ENCODE data around the gene NUDT8. TPM values are rescaled to one million over a fixed set of nuclear protein-coding genes. Genes with fewer than 3 reads are reported as not detected.

NUDT8 gene
- total and polyA plus RNA-seq, 2 of the 8 experiments (the other 6 are each of a cell fraction or from before 2014, with no cell fraction given): 7.2 to 8.3 TPM

DNA sequence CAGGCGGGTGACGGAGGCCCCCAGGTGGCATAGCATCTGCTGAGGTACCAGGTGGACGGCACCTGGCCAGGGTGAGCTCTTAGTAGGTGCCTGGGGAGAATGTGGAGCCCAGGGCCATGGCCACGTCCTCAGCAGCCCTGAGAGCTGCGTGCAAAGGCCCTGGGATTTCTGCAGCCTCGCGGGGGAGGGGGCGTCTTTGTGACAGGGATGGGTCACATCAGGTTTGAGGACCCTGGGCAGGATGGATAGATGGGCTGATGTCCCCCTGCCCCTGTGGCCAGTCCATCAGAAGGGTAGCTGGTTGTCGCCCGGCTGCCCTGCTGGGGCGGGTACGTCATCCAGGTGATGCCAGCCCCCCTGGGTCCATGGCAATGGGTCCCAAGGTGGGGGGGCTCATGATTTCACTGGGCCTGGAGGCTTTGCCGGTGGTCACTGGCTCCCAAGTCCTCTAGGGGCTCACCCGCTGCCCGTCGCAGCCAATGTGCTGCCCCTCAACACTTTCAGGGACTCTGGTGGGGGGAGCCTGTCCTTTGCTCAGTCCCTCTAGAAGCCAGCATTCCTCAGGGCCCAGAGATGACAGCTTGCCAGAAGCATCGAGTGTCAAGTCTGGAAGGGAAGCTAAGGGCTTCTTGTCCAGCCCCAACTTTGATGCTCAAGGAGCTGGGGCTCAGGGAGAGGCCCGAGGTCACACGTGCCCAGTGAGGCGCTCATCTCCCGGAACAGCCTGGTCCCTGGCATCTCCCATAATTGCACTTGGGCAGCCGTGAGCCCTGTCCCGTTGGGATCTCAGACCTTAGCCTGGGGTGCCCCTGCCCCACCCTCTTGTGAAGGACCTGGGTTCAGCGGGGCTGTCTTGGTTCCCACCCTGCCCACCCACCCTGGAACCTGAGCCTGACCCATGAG lies 9.0 kb upstream of the NUDT8 start:
- 0 out of 2 replicates have a peak overlapping the region, but pooled peaks have one; percentile 27 for H2BK12ac ChIP-seq (ENCODE audit: low read depth, low read length)
- H4K20me1 ChIP-seq (replicated peaks in 1 of 2; ENCODE audit: control insufficient read depth in 1 of 2, insufficient read depth in 2 of 2, low read length in 2 of 2): no peaks in the 10 kb centered on the region
- no peak overlapping the region for H4K8ac ChIP-seq (ENCODE audit: extremely low read depth, insufficient read depth, low read length)
- H3K18ac ChIP-seq (ENCODE audit: extremely low read depth, low read length): no peak overlapping the region; the same call in 1 of the 2 replicates
- H3K79me1 ChIP-seq (ENCODE audit: low read depth, low read length): no peaks in the 10 kb centered on the region
- no peaks in the 10 kb centered on the region for H3K79me2 ChIP-seq (ENCODE audit: control insufficient read depth in 1 of 2, insufficient read depth in 2 of 2, low read length in 2 of 2)
- H2BK120ac ChIP-seq (replicated peaks; ENCODE audit: low read depth, low read length): no peak overlapping the region
- H2BK15ac ChIP-seq (ENCODE audit: low read length): no peak overlapping the region
- no peak overlapping the region for H3K27ac ChIP-seq (ENCODE audit: low read depth, low read length)
- H3K27me3 ChIP-seq (replicated peaks in 1 of 4; ENCODE audit: control insufficient read depth in 3 of 4, extremely low read depth in 1 of 4, insufficient read depth in 3 of 4, low read length in 3 of 4): peaks cover 8 to 28% (median 15%) of the 10 kb centered on the region in 4 experiments
- no peak overlapping the region for H3K4ac ChIP-seq (replicated peaks; ENCODE audit: insufficient read length, low read depth, low read length)
- no peak overlapping the region for H3K4me2 ChIP-seq (ENCODE audit: insufficient read depth in 1 of 2, low read depth in 2 of 2, low read length in 2 of 2)
- CTCF ChIA-PET (ENCODE audit: partially characterized antibody): interaction anchor here (0.7 to 4.8 kb wide), 17 partner anchors 9 to 162 kb away, joined by 3 to 36 read pairs (median 5); partner anchors contain the start of gene NUDT8
- no peak overlapping the region for H4K91ac ChIP-seq (replicated peaks; ENCODE audit: insufficient read length, low read length)
- no peak overlapping the region for H3K9ac ChIP-seq (replicated peaks in 1 of 4; ENCODE audit: extremely low read depth in 1 of 4, low read depth in 3 of 4, low read length in 3 of 4)
- H3K56ac ChIP-seq (replicated peaks; ENCODE audit: insufficient read length, low read depth, low read length): no peak overlapping the region
- H3K4me3 ChIP-seq (ENCODE audit: extremely low read depth in 1 of 4, insufficient read depth in 2 of 4, low read depth in 3 of 4, low read length in 4 of 4): no peak overlapping the region
- H3K36me3 ChIP-seq (ENCODE audit: control insufficient read depth in 2 of 4, insufficient read depth in 4 of 4, low read length in 3 of 4): no peaks in the 10 kb centered on the region
- no peaks in the 10 kb centered on the region; the same call in 1 of the 2 replicates for H3K23me2 ChIP-seq (ENCODE audit: low read depth, low read length)
- DNase-seq (ENCODE audit: low read depth in 1 of 2, low spot score in 2 of 2) (no peak), FAIRE-seq (no peak)
- no peak overlapping the region for H2AFZ ChIP-seq (ENCODE audit: low read length)
- H2AK5ac ChIP-seq (ENCODE audit: low read depth, low read length): no peak overlapping the region
- H3K4me1 ChIP-seq (replicated peaks in 1 of 4; ENCODE audit: control insufficient read depth in 3 of 4, insufficient read depth in 4 of 4, low read length in 3 of 4): peaks cover 0 to 5% (median 1%) of the 10 kb centered on the region in 4 experiments; a peak in 1 of 7 replicates
- WGBS, 2 experiments (ENCODE audit: extremely low coverage in 1 of 2, insufficient coverage in 1 of 2, insufficient read length in 1 of 2, insufficient replicate concordance in 2 of 2, low coverage in 1 of 2, low lambda C conversion rate in 2 of 2, missing lambda C conversion rate in 1 of 2): 87% methylated on average over 16 of the region's 24 CpGs; no CpG with 5 or more reads in 1 of the 2 experiments
- H3K23ac ChIP-seq (ENCODE audit: insufficient read length): no peak overlapping the region
- no peak overlapping the region for H4K5ac ChIP-seq (ENCODE audit: insufficient read length, low read depth, low read length)
- H3K14ac ChIP-seq (ENCODE audit: insufficient read length): no peak overlapping the region
- POLR2A ChIA-PET (ENCODE audit: partially characterized antibody): interaction anchor here (0.9 to 3.2 kb wide), 3 partner anchors 9 to 23 kb away, joined by 3 to 19 read pairs (median 8); partner anchors contain the start of gene NUDT8
- H3K9me3 ChIP-seq (ENCODE audit: insufficient read depth in 2 of 2, low read depth in 1 of 2, low read length in 1 of 2): peaks cover 3 to 6% of the 10 kb centered on the region in 2 experiments; a peak in 3 of 4 replicates
- H2BK5ac ChIP-seq (ENCODE audit: low read depth, low read length): no peak overlapping the region
- no peak overlapping the region for H2BK20ac ChIP-seq (ENCODE audit: low read length)
- no peak for TF ChIP-seq JUN (IDR thresholded peaks at IDR 0.05; ENCODE audit: low read depth, low read length)
- TF ChIP-seq CTBP2 (IDR thresholded peaks at IDR 0.05; ENCODE audit: borderline replicate concordance, insufficient read depth, insufficient read length, low read length): no peak
- TF ChIP-seq FOSL1 (IDR thresholded peaks at IDR 0.05; ENCODE audit: insufficient read depth, low read depth, low read length): no peak
- no peak for TF ChIP-seq ATF3 (IDR thresholded peaks at IDR 0.05; ENCODE audit: insufficient read depth, low read depth, low read length)
- TF ChIP-seq SIX5 (IDR thresholded peaks at IDR 0.05; ENCODE audit: low read depth, low read length): no peak
